GM13976 (cell line): ENCODE results near the gene EEFSEC.

Source experiments
- DNase-seq: peaks from one replicate; pipeline ENCODE4 v3.0.0; 2012; ENCODE audit warnings: low spot score
- CTCF ChIP-seq: IDR thresholded peaks from 2 replicates; pipeline ENCODE4 v1.5.1; 2012; ENCODE audit warnings: borderline replicate concordance, mild to moderate bottlenecking; ENCODE audit not compliant: insufficient read depth; ENCODE audit errors: extremely low read depth, missing control alignments, control extremely low read depth
- in situ Hi-C: fragments of 300-500 bp; cut with MboI; formaldehyde crosslinking; loops from one replicate; pipeline ENCODE4 v1.12.0; 2022; ENCODE audit warnings: low sequenced_read_pairs, mixed read lengths, inconsistent platforms; ENCODE audit not compliant: unreplicated experiment

Gene EEFSEC

DNA sequence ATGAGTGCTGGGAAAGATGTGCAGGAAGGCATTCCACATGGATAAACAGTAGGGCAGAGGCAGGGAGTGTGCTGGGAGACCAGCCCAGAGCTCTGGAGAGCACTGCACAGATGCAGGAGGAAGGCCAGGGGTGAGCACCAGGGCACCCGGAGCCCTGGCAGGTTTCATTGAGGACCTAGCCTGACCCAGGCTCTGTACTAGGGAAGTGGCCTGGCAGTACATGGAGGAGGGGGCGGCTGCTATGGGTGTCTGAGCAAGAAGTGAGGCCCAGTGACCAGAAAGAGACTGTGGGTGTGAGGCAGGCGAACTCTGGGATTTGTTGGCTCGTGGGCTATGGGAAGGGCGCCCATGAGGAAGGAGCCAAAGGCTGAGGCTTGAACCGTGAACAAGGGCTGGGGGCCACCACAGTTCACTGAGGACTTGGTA, 174.3 kb downstream of the EEFSEC start:
- in situ Hi-C loops: no loop called here
- no peak for TF ChIP-seq CTCF
- DNase-seq: no peak

DNA sequence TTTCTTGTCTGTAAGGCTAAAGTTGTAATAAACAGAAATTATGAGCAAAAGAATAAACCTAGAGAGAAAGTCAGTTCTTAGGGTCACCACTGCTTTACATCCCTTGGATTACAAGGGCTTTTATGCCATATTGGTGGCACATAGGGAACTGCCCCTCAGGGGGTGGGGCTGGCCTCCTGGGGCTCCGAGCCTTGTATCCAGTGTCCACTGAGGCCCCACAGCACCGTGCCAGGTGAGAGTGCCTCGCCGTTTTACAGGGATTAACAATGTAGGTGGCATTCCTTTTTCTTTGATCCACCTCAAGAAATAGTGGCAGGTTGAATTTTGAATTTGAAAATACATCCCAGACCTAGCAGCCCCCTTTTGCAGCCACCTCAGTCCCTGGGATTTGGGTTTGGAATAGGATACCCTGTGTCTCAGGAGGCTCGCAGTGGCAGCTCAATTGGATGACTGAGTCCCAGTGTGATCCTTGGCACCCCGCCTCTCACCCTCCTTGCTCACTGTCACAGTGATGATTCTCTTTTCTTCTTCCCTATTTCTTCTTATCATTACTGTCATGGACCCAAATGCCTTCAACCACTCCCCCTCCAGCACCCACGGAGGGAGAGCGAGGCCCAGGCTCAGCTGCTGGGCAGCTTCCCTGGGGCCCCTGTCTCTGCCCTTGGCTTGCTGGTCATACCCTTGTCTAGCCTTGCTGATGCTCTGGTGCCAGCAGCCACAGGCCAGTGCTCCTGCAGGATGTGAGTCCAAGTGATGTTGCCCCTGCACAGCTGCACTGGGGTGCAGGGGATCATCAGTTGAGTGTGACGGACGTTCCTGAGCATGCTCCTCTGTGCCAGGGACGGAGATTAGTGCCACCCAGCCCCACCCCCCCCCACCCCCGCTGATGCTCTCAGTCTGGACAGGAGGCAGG, 175.5 kb downstream of the EEFSEC start:
- in situ Hi-C loops: no loop called here
- TF ChIP-seq CTCF: no peak
- DNase-seq: no peak

DNA sequence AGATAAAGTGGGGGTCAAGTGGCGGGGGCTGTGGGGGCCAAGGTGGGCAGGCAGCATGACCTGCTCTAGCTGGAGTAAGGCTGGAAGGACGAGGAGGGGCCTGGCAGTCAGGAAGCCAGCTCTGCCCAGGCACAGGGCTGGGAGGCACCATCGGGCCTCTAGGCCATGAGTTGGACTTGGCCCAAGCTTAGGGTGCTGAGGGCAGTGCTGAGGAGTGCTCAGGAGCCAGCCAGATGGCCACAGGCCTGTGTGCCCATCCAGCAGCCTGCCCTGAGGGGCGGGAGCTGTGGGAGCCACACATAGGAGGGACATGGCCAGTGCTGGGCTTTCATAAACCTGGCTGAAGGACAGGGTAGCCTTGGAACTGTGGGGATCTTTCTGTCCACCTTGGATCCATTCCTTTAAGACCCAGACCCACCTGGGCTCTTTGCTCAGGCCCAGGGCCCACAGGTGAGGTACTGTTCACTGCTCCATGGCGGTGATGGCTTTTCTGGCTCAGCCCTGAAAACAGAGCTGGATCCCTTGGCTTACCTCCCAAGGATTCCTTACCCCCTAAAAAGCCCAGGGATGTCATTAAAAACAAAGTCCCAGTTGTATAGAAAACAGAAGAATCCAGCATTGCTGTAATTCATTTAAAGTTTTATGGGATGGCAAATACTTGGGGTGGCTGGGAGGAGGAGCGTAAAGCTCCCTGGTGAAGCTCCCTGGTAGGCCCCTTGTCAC, 176.4 kb downstream of the EEFSEC start:
- in situ Hi-C loops: no loop called here
- DNase-seq: no peak
- TF ChIP-seq CTCF: no peak

DNA sequence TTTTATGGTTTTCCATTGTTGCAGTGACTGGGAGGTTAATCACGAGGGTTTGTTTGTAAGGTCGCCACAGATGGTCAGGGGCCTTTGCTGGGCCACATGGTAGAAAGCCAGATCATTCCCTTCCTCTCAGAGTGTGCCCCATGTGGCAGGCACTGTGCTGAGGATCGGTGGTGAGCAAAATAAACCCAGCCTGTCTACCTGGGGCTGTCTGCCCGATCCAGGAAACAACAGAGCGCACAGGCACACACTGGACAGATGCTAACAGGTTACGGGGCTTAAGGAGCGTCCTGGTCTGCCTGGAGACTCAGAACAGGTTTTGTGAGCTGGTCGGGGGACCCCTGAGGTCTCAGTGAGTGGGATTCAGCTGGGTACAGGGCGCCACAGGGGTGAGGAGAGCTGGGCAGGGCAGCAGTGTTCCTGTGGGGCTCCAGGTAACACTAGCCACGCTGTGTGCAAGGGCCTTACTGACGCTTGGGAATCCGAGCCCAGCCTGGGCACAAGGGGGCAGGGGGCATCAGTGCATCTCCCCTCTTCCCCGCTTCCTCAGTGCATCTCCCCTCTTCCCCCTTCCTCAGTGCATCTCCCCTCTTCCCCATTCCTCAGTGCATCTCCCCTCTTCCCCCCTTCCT, 177.0 kb downstream of the EEFSEC start:
- in situ Hi-C loops: no loop called here
- DNase-seq: no peak
- TF ChIP-seq CTCF: no peak

DNA sequence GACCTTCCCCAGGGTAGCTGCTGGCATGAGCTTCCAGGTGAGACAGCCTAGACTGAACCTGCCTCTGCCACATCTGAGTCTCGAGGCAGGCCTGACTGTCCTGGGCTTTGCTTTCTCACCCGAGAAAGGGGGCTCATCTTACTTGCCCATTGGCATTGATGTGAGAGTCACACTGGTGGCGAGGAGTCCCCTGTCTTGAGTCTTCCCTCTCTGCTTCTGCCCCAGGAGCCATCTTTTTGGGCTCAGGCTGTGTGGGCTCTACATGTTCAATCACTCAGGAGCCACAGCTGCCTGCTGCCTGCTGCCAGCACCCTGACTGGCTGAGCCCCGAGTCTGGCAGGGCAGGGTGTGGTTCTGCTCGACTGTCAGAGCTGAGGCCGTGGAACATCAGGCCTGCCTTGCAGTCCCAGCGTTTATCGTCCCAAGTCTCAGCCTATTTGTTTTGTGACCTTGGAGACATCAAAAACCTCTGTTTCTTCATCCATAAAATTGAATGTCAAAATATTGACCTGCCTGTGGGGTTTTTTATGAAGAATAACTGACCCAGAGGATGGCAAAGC, 180.9 kb downstream of the EEFSEC start:
- in situ Hi-C loops: no loop called here
- DNase-seq: no peak
- TF ChIP-seq CTCF: no peak

DNA sequence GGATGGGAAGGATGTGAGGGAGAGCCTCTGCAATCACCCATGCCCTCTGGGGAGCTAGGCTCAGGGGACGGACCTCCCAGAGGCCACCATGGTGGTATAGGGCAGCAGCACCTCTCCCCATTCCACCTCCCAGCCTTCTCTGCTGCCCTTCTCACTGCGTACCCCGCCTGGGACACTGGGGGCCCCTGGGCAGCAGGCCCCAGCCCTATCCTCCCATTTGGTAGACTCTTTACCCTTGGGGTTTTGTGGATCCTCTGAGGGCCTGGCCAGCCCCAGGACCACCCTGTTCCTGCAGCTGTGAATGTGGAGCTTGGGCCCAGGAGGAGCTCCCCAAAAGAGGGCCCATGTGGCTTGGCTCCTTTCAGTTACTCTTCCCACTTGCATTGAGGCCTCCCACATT, 181.5 kb downstream of the EEFSEC start:
- TF ChIP-seq CTCF: no peak
- in situ Hi-C loops: no loop called here
- DNase-seq: no peak
